ENCODE measurements around the gene CACNA1I. TPM values are rescaled to one million over a fixed set of nuclear protein-coding genes. Genes with fewer than 3 reads are reported as not detected.

CACNA1I gene
- total RNA-seq, 1 donor from 2014 or later = 3.9 TPM

GRCh38 chr22:39617970-39618757 is 47.6 kb downstream of the CACNA1I start:
- intact Hi-C loops (cut with micrococcal nuclease) = no loop called here

GRCh38 chr22:39618996-39619530 is 48.5 kb downstream of the CACNA1I start:
- intact Hi-C loops (cut with micrococcal nuclease) = no loop called here

- intact Hi-C loops (cut with micrococcal nuclease) = no loop called here
Measured at GRCh38 chr22:39620924-39621690, 50.6 kb downstream of the CACNA1I start.

- intact Hi-C loops (cut with micrococcal nuclease) = no loop called here
Measured at GRCh38 chr22:39621826-39622225, 51.3 kb downstream of the CACNA1I start.

GRCh38 chr22:39622881-39623367 is 52.4 kb downstream of the CACNA1I start:
- intact Hi-C loops (cut with micrococcal nuclease) = no loop called here

GRCh38 chr22:39623603-39624500 is 53.3 kb downstream of the CACNA1I start:
- intact Hi-C loops (cut with micrococcal nuclease) = no loop called here

GRCh38 chr22:39624501-39624821 is 53.9 kb downstream of the CACNA1I start:
- intact Hi-C loops (cut with micrococcal nuclease) = no loop called here

- intact Hi-C loops (cut with micrococcal nuclease) = no loop called here
Measured at GRCh38 chr22:39625569-39626537, 55.3 kb downstream of the CACNA1I start.

GRCh38 chr22:39627208-39627607 is 56.7 kb downstream of the CACNA1I start:
- intact Hi-C loops (cut with micrococcal nuclease) = no loop called here

GRCh38 chr22:39627865-39628562 is 57.5 kb downstream of the CACNA1I start:
- intact Hi-C loops (cut with micrococcal nuclease) = no loop called here

GRCh38 chr22:39628563-39629080 is 58.1 kb downstream of the CACNA1I start:
- intact Hi-C loops (cut with micrococcal nuclease) = no loop called here

GRCh38 chr22:39629851-39630250 is 59.3 kb downstream of the CACNA1I start:
- intact Hi-C loops (cut with micrococcal nuclease) = no loop called here

- intact Hi-C loops (cut with micrococcal nuclease) = no loop called here
Measured at GRCh38 chr22:39630721-39631120, 60.2 kb downstream of the CACNA1I start.

GRCh38 chr22:39631381-39632286 is 61.1 kb downstream of the CACNA1I start:
- intact Hi-C loops (cut with micrococcal nuclease) = no loop called here

- intact Hi-C loops (cut with micrococcal nuclease) = no loop called here
Measured at GRCh38 chr22:39634530-39635405, 64.2 kb downstream of the CACNA1I start.

GRCh38 chr22:39635719-39636118 is 65.2 kb downstream of the CACNA1I start:
- intact Hi-C loops (cut with micrococcal nuclease) = no loop called here

GRCh38 chr22:39638958-39639357 is 68.4 kb downstream of the CACNA1I start:
- intact Hi-C loops (cut with micrococcal nuclease) = no loop called here
